GM19238 (cell line): ENCODE results near the gene TBPL1.

Experiments used
- DNase-seq: peaks from one replicate; pipeline ENCODE4 v3.0.0; 2011; ENCODE audit warnings: low spot score; ENCODE audit not compliant: insufficient read length

The TBPL1 gene

DNA sequence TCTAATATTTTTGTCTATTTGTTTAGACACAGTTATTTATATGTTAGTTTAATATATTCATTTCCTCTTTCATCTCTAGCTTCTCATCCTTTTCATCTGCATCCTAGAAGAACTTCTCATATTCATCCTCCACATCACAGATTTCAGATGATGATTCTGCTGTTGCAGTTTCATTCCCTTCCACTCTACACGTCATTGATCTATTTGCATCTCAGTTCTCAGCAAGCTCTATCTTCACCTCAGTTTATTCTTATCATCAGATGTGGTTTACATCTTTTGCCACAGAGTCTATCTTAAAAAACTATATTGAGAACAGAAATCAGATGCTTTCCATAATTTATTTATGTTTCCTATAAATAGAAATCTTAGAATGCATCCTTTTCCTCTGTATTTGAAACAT is 86.1 kb downstream of the TBPL1 start:
- DNase-seq: no peak
